Spleen (tissue), 7 donors: Measurements from ENCODE around the gene BCLAF1.

Experiments
- POLR2A ChIP-seq, 3 donors: fragments of 450-650 bp; IDR thresholded peaks; one replicate each; pipeline ENCODE4 v1.5.1; 2017; ENCODE audit warnings: antibody characterized with exemption in 3 of 3, mild to moderate bottlenecking in 1 of 3
- POLR2AphosphoS5 ChIP-seq, 3 donors: sonication (generic); formaldehyde crosslinking; IDR thresholded peaks; one replicate each; pipeline ENCODE4 v1.5.1; 2017; ENCODE audit warnings: antibody characterized with exemption in 3 of 3
- TF ChIP-seq, protein P1 (sequence below), 11 experiments: fragments of 200-600 bp in 7 of 11; fragments of 450-650 bp in 4 of 11; sonication (generic) in 4 of 11; IDR thresholded peaks in 8 of 11; conservative IDR thresholded peaks in 3 of 11; 1 replicate in 7 of 11; 2 replicates in 4 of 11; pipeline versions ENCODE4 v1.4.0 to v1.8.0; 2016 to 2021; ENCODE audit warnings: antibody characterized with exemption in 11 of 11, inconsistent platforms in 4 of 11, mild to moderate bottlenecking in 1 of 11
- donor health status: DM: no; HTN: no; CAD: no; lungs with moderate emphysema.
- donor health status: DM: no; HTN: no; CAD: no.
- donor health status: DM: no; HTN: no; CAD: no.

GRCh38 chr6:136209496-136209895 lies 80.2 kb downstream of the BCLAF1 start:
- TF ChIP-seq POLR2A (IDR thresholded peaks at IDR 0.05) (no peak), POLR2AphosphoS5 (IDR thresholded peaks at IDR 0.05) (no peak)
- TF ChIP-seq, protein P1, sequence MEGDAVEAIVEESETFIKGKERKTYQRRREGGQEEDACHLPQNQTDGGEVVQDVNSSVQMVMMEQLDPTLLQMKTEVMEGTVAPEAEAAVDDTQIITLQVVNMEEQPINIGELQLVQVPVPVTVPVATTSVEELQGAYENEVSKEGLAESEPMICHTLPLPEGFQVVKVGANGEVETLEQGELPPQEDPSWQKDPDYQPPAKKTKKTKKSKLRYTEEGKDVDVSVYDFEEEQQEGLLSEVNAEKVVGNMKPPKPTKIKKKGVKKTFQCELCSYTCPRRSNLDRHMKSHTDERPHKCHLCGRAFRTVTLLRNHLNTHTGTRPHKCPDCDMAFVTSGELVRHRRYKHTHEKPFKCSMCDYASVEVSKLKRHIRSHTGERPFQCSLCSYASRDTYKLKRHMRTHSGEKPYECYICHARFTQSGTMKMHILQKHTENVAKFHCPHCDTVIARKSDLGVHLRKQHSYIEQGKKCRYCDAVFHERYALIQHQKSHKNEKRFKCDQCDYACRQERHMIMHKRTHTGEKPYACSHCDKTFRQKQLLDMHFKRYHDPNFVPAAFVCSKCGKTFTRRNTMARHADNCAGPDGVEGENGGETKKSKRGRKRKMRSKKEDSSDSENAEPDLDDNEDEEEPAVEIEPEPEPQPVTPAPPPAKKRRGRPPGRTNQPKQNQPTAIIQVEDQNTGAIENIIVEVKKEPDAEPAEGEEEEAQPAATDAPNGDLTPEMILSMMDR (IDR thresholded peaks at IDR 0.05 in 8 of 11, conservative IDR thresholded peaks at IDR 0.05 in 3 of 11) = no peak
